HG02610 (cell line): ENCODE results near the gene SDS.

Experiments
- ATAC-seq: cut with Tn5 transposase; IDR thresholded peaks from one replicate; pipeline ENCODE4 v1.9.1; 2021; ENCODE audit warnings: mild to moderate bottlenecking, moderate library complexity; ENCODE audit not compliant: unreplicated experiment

Gene SDS

GRCh38 chr12:113400362-113400761, 3.3 kb downstream of the SDS start:
- no peak for ATAC-seq

GRCh38 chr12:113399490-113399889, 4.2 kb downstream of the SDS start:
- no peak for ATAC-seq

GRCh38 chr12:113398346-113399290, 5.1 kb downstream of the SDS start:
- ATAC-seq, result no peak

- ATAC-seq, result no peak
Measured at GRCh38 chr12:113397497-113398197, 6.0 kb downstream of the SDS start.

- ATAC-seq, result no peak
Measured at GRCh38 chr12:113396828-113397496, 6.7 kb downstream of the SDS start.

GRCh38 chr12:113396200-113396599, 7.5 kb downstream of the SDS start:
- ATAC-seq, result no peak

- no peak for ATAC-seq
Measured at GRCh38 chr12:113395119-113395518, 8.6 kb downstream of the SDS start.

- no peak for ATAC-seq
Measured at GRCh38 chr12:113393749-113394148, 9.9 kb downstream of the SDS start.

GRCh38 chr12:113392988-113393579, 10.6 kb downstream of the SDS start:
- ATAC-seq, result no peak

- no peak for ATAC-seq
Measured at GRCh38 chr12:113392520-113392919, 11.2 kb downstream of the SDS start.

- ATAC-seq, result no peak
Measured at GRCh38 chr12:113391650-113392337, 11.9 kb downstream of the SDS start.

GRCh38 chr12:113391145-113391544, 12.5 kb downstream of the SDS start:
- ATAC-seq, result no peak

GRCh38 chr12:113390064-113391043, 13.3 kb downstream of the SDS start:
- no peak for ATAC-seq

GRCh38 chr12:113388351-113388750, 15.3 kb downstream of the SDS start:
- ATAC-seq, result no peak

- no peak for ATAC-seq
Measured at GRCh38 chr12:113387631-113388030, 16.1 kb downstream of the SDS start.

- ATAC-seq, result no peak
Measured at GRCh38 chr12:113386866-113387566, 16.7 kb downstream of the SDS start.

- no peak for ATAC-seq
Measured at GRCh38 chr12:113385282-113385882, 18.3 kb downstream of the SDS start.

GRCh38 chr12:113384778-113385177, 18.9 kb downstream of the SDS start:
- ATAC-seq, result no peak
